ENCODE measurements around the gene KLK15.

The KLK15 gene

DNA sequence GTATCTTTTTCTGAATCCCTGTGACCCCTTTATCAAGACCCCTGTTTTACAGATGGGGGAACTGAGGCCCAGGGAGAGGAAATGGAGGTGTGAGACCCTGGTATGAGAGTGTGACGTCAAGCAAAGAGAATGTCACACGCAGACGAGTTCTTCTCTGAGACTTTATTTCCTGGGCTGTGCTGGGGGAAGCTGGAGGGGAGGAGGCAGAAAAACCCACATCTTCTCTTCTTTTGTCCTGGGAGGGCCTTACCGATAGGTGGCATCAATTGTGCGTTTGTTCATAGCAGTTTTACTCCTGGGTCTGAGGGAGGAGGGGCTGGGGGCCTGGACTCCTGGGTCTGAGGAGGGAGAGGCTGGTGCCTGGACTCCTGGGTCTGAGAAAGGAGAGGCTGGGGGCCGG, 4.9 kb upstream of the KLK15 start:
- no peak overlapping the region for H2AFZ ChIP-seq (ENCODE audit: low read depth, low read length)
- 40% methylated on average over 6 of the region's 6 CpGs for WGBS
- no peak overlapping the region for H4K91ac ChIP-seq (ENCODE audit: low read length)
- H2AK5ac ChIP-seq (ENCODE audit: low read length, severe bottlenecking): no peak overlapping the region
- no peak overlapping the region for H4K8ac ChIP-seq (ENCODE audit: low read length)
- H3K79me1 ChIP-seq (replicated peaks; ENCODE audit: low read length, poor library complexity, severe bottlenecking): no peaks in the 10 kb centered on the region
- no peak overlapping the region for H2BK120ac ChIP-seq (ENCODE audit: low read depth, low read length)
- no peak overlapping the region for H3K4ac ChIP-seq (ENCODE audit: low read depth in 1 of 2, low read length in 2 of 2)
- H3K18ac ChIP-seq (ENCODE audit: low read depth in 1 of 2, low read length in 2 of 2): no peak overlapping the region
- no peaks in the 10 kb centered on the region for H3K36me3 ChIP-seq (ENCODE audit: control insufficient read depth in 1 of 2, insufficient read depth in 2 of 2, low read depth in 1 of 2, low read length in 2 of 2)
- no peak overlapping the region for H3K27ac ChIP-seq (ENCODE audit: low read length, poor library complexity, severe bottlenecking)
- no peak overlapping the region for H2BK5ac ChIP-seq (ENCODE audit: low read depth, low read length, poor library complexity, severe bottlenecking)
- no peak overlapping the region for H3K4me2 ChIP-seq (ENCODE audit: low read length, poor library complexity, severe bottlenecking)
- H3K4me3 ChIP-seq (ENCODE audit: insufficient read depth in 1 of 2, low read depth in 1 of 2, low read length in 2 of 2): no peak overlapping the region
- no peak overlapping the region for H2BK12ac ChIP-seq (ENCODE audit: low read length in 2 of 2)
- no peak overlapping the region for H3K9ac ChIP-seq (ENCODE audit: low read length)
- no peaks in the 10 kb centered on the region for H3K9me3 ChIP-seq (ENCODE audit: control insufficient read depth, low read length)
- H3K23ac ChIP-seq (ENCODE audit: low read length in 2 of 2): no peak overlapping the region
- no peak overlapping the region for H3K14ac ChIP-seq (ENCODE audit: low read length in 2 of 2)
- no peak overlapping the region for H2BK15ac ChIP-seq (ENCODE audit: low read depth, poor library complexity, severe bottlenecking)
- H3K27me3 ChIP-seq (ENCODE audit: control insufficient read depth in 1 of 2, insufficient read depth in 1 of 2, low read length in 2 of 2): peaks cover 0 to 49% of the 10 kb centered on the region in 2 experiments
- peak; percentile 2 for DNase-seq
- H3K4me1 ChIP-seq (ENCODE audit: control insufficient read depth, insufficient read depth, low read depth, low read length): no peaks in the 10 kb centered on the region

GRCh38 chr19:50837300-50837699, 3.9 kb upstream of the KLK15 start:
- Histone ChIP-seq H3K9ac (ENCODE audit: low read length) (no peak overlapping the region), H3K79me1 (replicated peaks; ENCODE audit: low read length, poor library complexity, severe bottlenecking) (no peaks in the 10 kb centered on the region), H3K14ac (ENCODE audit: low read length in 2 of 2) (no peak overlapping the region), H2BK12ac (ENCODE audit: low read length in 2 of 2) (no peak overlapping the region), H3K18ac (ENCODE audit: low read depth in 1 of 2, low read length in 2 of 2) (no peak overlapping the region), H3K4me2 (ENCODE audit: low read length, poor library complexity, severe bottlenecking) (no peak overlapping the region), H2AK5ac (ENCODE audit: low read length, severe bottlenecking) (no peak overlapping the region), H4K8ac (ENCODE audit: low read length) (no peak overlapping the region), H3K9me3 (ENCODE audit: control insufficient read depth, low read length) (no peaks in the 10 kb centered on the region), H2BK120ac (ENCODE audit: low read depth, low read length) (no peak overlapping the region), H3K27me3 (ENCODE audit: control insufficient read depth in 1 of 2, insufficient read depth in 1 of 2, low read length in 2 of 2) (peaks cover 0 to 51% of the 10 kb centered on the region in 2 experiments), H2AFZ (ENCODE audit: low read depth, low read length) (no peak overlapping the region), H4K91ac (ENCODE audit: low read length) (no peak overlapping the region), H2BK5ac (ENCODE audit: low read depth, low read length, poor library complexity, severe bottlenecking) (no peak overlapping the region), H3K36me3 (ENCODE audit: control insufficient read depth in 1 of 2, insufficient read depth in 2 of 2, low read depth in 1 of 2, low read length in 2 of 2) (no peaks in the 10 kb centered on the region), H3K27ac (ENCODE audit: low read length, poor library complexity, severe bottlenecking) (no peak overlapping the region), H3K23ac (ENCODE audit: low read length in 2 of 2) (no peak overlapping the region), H3K4me1 (ENCODE audit: control insufficient read depth, insufficient read depth, low read depth, low read length) (no peaks in the 10 kb centered on the region), H3K4ac (ENCODE audit: low read depth in 1 of 2, low read length in 2 of 2) (no peak overlapping the region), H2BK15ac (ENCODE audit: low read depth, poor library complexity, severe bottlenecking) (no peak overlapping the region), H3K4me3 (ENCODE audit: insufficient read depth in 1 of 2, low read depth in 1 of 2, low read length in 2 of 2) (no peak overlapping the region)
- 89% methylated on average over 9 of the region's 10 CpGs for WGBS
- DNase-seq: no peak

DNA sequence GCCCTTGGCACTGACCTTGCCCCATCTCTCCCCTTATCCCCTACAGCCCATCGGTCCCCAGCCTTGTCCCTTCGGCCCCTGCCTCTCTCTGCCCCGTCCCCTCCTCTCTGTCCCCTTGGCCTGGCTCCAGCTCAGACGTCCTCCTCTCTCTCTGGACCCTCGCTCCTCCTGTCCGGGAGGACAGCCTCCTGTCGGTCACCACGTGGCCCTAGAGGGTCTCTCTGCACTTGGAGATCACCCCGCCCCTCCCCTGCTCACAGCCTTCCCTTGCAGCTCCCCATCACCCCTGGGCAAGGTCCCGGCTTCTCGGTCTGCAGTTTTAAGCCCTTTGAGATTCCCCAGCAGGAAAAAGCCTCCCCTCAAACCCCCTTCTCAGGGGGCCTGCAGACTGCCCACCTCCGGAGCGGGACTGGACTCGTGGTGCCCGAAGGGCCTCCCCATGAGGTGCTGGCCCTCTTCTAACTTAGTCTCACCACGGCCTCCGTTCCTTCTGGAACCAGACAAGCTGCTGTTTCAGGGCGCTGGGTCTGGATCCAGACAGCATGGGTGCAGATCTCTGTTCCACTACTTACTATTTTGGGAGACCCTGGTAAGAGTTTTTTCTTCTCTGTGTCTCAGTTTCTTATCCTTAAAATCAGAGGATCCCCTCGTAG, 3.3 kb upstream of the KLK15 start:
- no peak overlapping the region for H2BK5ac ChIP-seq (ENCODE audit: low read depth, low read length, poor library complexity, severe bottlenecking)
- peak overlapping the region; percentile 39 for H4K91ac ChIP-seq (ENCODE audit: low read length)
- H4K8ac ChIP-seq (ENCODE audit: low read length): no peak overlapping the region
- no peak overlapping the region for H3K9ac ChIP-seq (ENCODE audit: low read length)
- peak overlapping the region; percentile 48 for H2BK15ac ChIP-seq (ENCODE audit: low read depth, poor library complexity, severe bottlenecking)
- no peak overlapping the region for H2AK5ac ChIP-seq (ENCODE audit: low read length, severe bottlenecking)
- no peaks in the 10 kb centered on the region for H3K36me3 ChIP-seq (ENCODE audit: control insufficient read depth in 1 of 2, insufficient read depth in 2 of 2, low read depth in 1 of 2, low read length in 2 of 2)
- no peak overlapping the region for H2BK12ac ChIP-seq (ENCODE audit: low read length in 2 of 2)
- no peak overlapping the region for H3K4me2 ChIP-seq (ENCODE audit: low read length, poor library complexity, severe bottlenecking)
- H2AFZ ChIP-seq (ENCODE audit: low read depth, low read length): no peak overlapping the region
- no peak for DNase-seq
- no peaks in the 10 kb centered on the region for H3K9me3 ChIP-seq (ENCODE audit: control insufficient read depth, low read length)
- H3K27me3 ChIP-seq (ENCODE audit: control insufficient read depth in 1 of 2, insufficient read depth in 1 of 2, low read length in 2 of 2): peaks cover 0 to 51% of the 10 kb centered on the region in 2 experiments
- no peak overlapping the region for H3K23ac ChIP-seq (ENCODE audit: low read length in 2 of 2)
- H3K4ac ChIP-seq (ENCODE audit: low read depth in 1 of 2, low read length in 2 of 2): no peak overlapping the region
- WGBS: 71% methylated on average over 19 of the region's 19 CpGs
- H3K4me1 ChIP-seq (ENCODE audit: control insufficient read depth, insufficient read depth, low read depth, low read length): no peaks in the 10 kb centered on the region
- no peak overlapping the region for H3K18ac ChIP-seq (ENCODE audit: low read depth in 1 of 2, low read length in 2 of 2)
- H3K27ac ChIP-seq (ENCODE audit: low read length, poor library complexity, severe bottlenecking): no peak overlapping the region
- no peak overlapping the region for H2BK120ac ChIP-seq (ENCODE audit: low read depth, low read length)
- H3K14ac ChIP-seq (ENCODE audit: low read length in 2 of 2): no peak overlapping the region
- no peak overlapping the region for H3K4me3 ChIP-seq (ENCODE audit: insufficient read depth in 1 of 2, low read depth in 1 of 2, low read length in 2 of 2)
- H3K79me1 ChIP-seq (replicated peaks; ENCODE audit: low read length, poor library complexity, severe bottlenecking): no peaks in the 10 kb centered on the region

DNA sequence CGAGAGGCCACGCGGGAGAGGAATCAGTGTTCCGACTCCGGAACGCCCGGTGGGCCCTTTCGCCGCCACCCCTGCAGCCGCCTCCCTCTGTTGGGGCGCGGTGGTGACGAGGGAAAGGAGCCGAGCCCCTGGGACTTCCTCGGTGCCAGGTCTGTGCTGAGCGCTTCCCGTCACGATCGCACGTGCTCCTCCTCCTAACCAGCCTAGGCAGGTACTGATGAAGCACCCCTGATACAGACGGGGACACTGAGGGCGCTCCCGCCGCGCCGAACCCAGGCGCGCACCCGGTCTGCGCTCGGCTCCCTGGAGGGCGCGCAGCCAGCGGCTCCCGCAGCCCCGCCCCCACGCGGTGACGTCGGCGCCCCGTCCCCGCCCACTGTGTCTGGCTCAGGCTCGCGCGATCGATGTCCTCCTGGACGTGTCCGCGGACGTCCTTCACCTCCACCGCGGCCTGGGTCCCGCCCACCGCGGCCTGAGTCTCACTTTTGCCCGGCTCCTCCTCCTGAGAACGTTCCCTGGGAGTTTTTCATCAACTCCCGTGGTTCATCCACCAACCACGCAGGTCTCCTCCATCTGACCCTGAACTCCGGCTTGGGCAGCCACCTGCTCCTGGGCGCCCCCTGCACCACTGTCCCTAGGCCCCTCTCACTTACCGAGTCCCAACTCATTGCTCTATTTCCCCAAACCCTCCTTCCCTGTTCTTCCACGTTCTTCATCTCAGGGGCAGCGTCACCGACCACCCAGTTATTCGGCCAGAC, 2.6 kb upstream of the KLK15 start:
- H3K4me2 ChIP-seq (ENCODE audit: low read length, poor library complexity, severe bottlenecking): peak overlapping the region; percentile 1
- peak overlapping the region in 1 of 2 experiments; percentile 73 for H3K14ac ChIP-seq (ENCODE audit: low read length in 2 of 2)
- no peak overlapping the region for H2BK12ac ChIP-seq (ENCODE audit: low read length in 2 of 2)
- H3K36me3 ChIP-seq (ENCODE audit: control insufficient read depth in 1 of 2, insufficient read depth in 2 of 2, low read depth in 1 of 2, low read length in 2 of 2): no peaks in the 10 kb centered on the region
- H2BK5ac ChIP-seq (ENCODE audit: low read depth, low read length, poor library complexity, severe bottlenecking): no peak overlapping the region
- H4K8ac ChIP-seq (ENCODE audit: low read length): peak overlapping the region; percentile 80
- H2AFZ ChIP-seq (ENCODE audit: low read depth, low read length): peak overlapping the region; percentile 83
- 5% methylated on average over 67 of the region's 67 CpGs for whole genome bisulfite sequencing
- H2BK120ac ChIP-seq (ENCODE audit: low read depth, low read length): no peak overlapping the region
- no peaks in the 10 kb centered on the region for H3K9me3 ChIP-seq (ENCODE audit: control insufficient read depth, low read length)
- peak; percentile 67 for DNase-seq
- H3K4ac ChIP-seq (ENCODE audit: low read depth in 1 of 2, low read length in 2 of 2): no peak overlapping the region
- no peak overlapping the region for H3K27ac ChIP-seq (ENCODE audit: low read length, poor library complexity, severe bottlenecking)
- H3K79me1 ChIP-seq (replicated peaks; ENCODE audit: low read length, poor library complexity, severe bottlenecking): no peaks in the 10 kb centered on the region
- peak overlapping the region; percentile 69 for H3K9ac ChIP-seq (ENCODE audit: low read length)
- no peak overlapping the region for H2AK5ac ChIP-seq (ENCODE audit: low read length, severe bottlenecking)
- no peak overlapping the region for H3K23ac ChIP-seq (ENCODE audit: low read length in 2 of 2)
- H3K27me3 ChIP-seq (ENCODE audit: control insufficient read depth in 1 of 2, insufficient read depth in 1 of 2, low read length in 2 of 2): peaks cover 0 to 58% of the 10 kb centered on the region in 2 experiments
- H4K91ac ChIP-seq (ENCODE audit: low read length): peak overlapping the region; percentile 70
- peak overlapping the region; percentile 48 for H2BK15ac ChIP-seq (ENCODE audit: low read depth, poor library complexity, severe bottlenecking)
- peak overlapping the region; percentile 52 to 81 for H3K18ac ChIP-seq (ENCODE audit: low read depth in 1 of 2, low read length in 2 of 2)
- no peaks in the 10 kb centered on the region for H3K4me1 ChIP-seq (ENCODE audit: control insufficient read depth, insufficient read depth, low read depth, low read length)
- H3K4me3 ChIP-seq (ENCODE audit: insufficient read depth in 1 of 2, low read depth in 1 of 2, low read length in 2 of 2): peak overlapping the region; percentile 34 to 78

All from mesenchymal stem cell (in vitro differentiated cells and primary cell).